B cell (primary cell): Measurements from ENCODE around the gene FREM2. TPM values are rescaled to one million over a fixed set of nuclear protein-coding genes. Genes with fewer than 3 reads are reported as not detected.

Experiments
- ATAC-seq: fragments of 200-7000 bp; cut with Tn5 transposase; one replicate; pipeline ENCODE4 v1.10.0; 2021; ENCODE audit warnings: low read depth, mild to moderate bottlenecking, moderate number of reproducible peaks, moderate library complexity
- CTCF ChIA-PET: fragments of 350-600 bp; sonication (Branson Sonifier 250); formaldehyde crosslinking; loops from one replicate; lab custom pipeline; 2021; ENCODE audit warnings: antibody characterized with exemption, inconsistent platforms; lab: Charles Lee
- POLR2A ChIA-PET: fragments of 350-600 bp; sonication (Branson Sonifier 250); formaldehyde crosslinking; loops from one replicate; lab custom pipeline; 2021; ENCODE audit warnings: antibody characterized with exemption; lab: Charles Lee
- DNase-seq: peaks from one replicate; pipeline ENCODE4 v3.0.0; 2013
- H2AFZ ChIP-seq: 2 replicates; pipeline ENCODE4 v1.6.1; 2012; ENCODE audit warnings: mild to moderate bottlenecking, low read depth, low read length; ENCODE audit not compliant: insufficient read depth, poor library complexity, severe bottlenecking
- H3K27ac ChIP-seq, 2 donors: 1 replicate in 1 of 2; 2 replicates in 1 of 2; pipeline ENCODE4 v1.5.1; 2012 to 2013; ENCODE audit warnings: low read length in 2 of 2, mild to moderate bottlenecking in 2 of 2, moderate library complexity in 1 of 2
- H3K27me3 ChIP-seq, 4 experiments: fragments of 200-600 bp in 1 of 4; sonication (generic) in 1 of 4; replicated peaks in 1 of 4; 1 replicate in 2 of 4; 2 replicates in 2 of 4; pipeline versions ENCODE4 v1.6.1 to v1.7.0; 2013 to 2016; ENCODE audit warnings: low read length in 3 of 4, mild to moderate bottlenecking in 2 of 4, mixed read lengths in 1 of 4, moderate library complexity in 1 of 4; ENCODE audit not compliant: insufficient read depth in 4 of 4, control insufficient read depth in 3 of 4; ENCODE audit errors: control extremely low read depth in 1 of 4
- H3K36me3 ChIP-seq, 2 experiments: replicated peaks in 1 of 2; 1 replicate in 1 of 2; 2 replicates in 1 of 2; pipeline versions ENCODE4 v1.6.1 to v1.7.1; 2013; ENCODE audit warnings: low read length in 1 of 2; ENCODE audit not compliant: insufficient read depth in 2 of 2, control insufficient read depth in 1 of 2; ENCODE audit errors: control extremely low read depth in 1 of 2, extremely low read depth in 1 of 2
- H3K4me1 ChIP-seq, 2 donors: fragments of 200-600 bp in 1 of 2; sonication (generic) in 1 of 2; 1 replicate in 1 of 2; 2 replicates in 1 of 2; pipeline versions ENCODE4 v1.5.1 to v1.6.1; 2013 to 2017; ENCODE audit warnings: low read length in 2 of 2; ENCODE audit not compliant: control insufficient read depth in 2 of 2, insufficient read depth in 2 of 2
- H3K4me2 ChIP-seq: replicated peaks from 2 replicates; pipeline ENCODE3; 2012; ENCODE audit warnings: mild to moderate bottlenecking, low read depth, low read length; ENCODE audit not compliant: poor library complexity, severe bottlenecking
- H3K4me3 ChIP-seq, 5 experiments: fragments of 200-600 bp in 1 of 5; sonication (generic) in 1 of 5; 1 replicate in 3 of 5; 2 replicates in 2 of 5; pipeline versions ENCODE4 v1.5.1 to v1.7.0; 2011 to 2016; ENCODE audit warnings: low read length in 4 of 5, mild to moderate bottlenecking in 4 of 5, low read depth in 2 of 5, control low read depth in 1 of 5, moderate library complexity in 1 of 5; ENCODE audit not compliant: insufficient read depth in 1 of 5; ENCODE audit errors: control extremely low read depth in 1 of 5, extremely low read depth in 1 of 5
- H3K79me2 ChIP-seq: fragments of 200-600 bp; sonication (generic); one replicate; pipeline ENCODE4 v1.6.0; 2016; ENCODE audit warnings: low read length; ENCODE audit not compliant: control insufficient read depth, insufficient read depth
- H3K9ac ChIP-seq: fragments of 200-600 bp; sonication (generic); 2 replicates; pipeline ENCODE4 v1.6.1; 2017; ENCODE audit warnings: mild to moderate bottlenecking, low read length, moderate library complexity
- H3K9me3 ChIP-seq, 3 donors: one replicate each; pipeline versions ENCODE4 v1.6.1 to v1.7.1; 2013; ENCODE audit warnings: low read length in 2 of 3; ENCODE audit not compliant: control insufficient read depth in 2 of 3, insufficient read depth in 1 of 3; ENCODE audit errors: control extremely low read depth in 1 of 3
- H4K20me1 ChIP-seq: 2 replicates; pipeline ENCODE4 v1.6.0; 2012; ENCODE audit warnings: mild to moderate bottlenecking, low read length; ENCODE audit not compliant: insufficient read depth, control insufficient read depth, poor library complexity, severe bottlenecking
- H3K27ac Mint-ChIP-seq: one replicate; pipeline ENCODE4 v1.8.0; 2021; ENCODE audit warnings: mixed read lengths
- H3K27me3 Mint-ChIP-seq: one replicate; pipeline ENCODE4 v1.8.0; 2021; ENCODE audit warnings: mixed read lengths
- H3K4me1 Mint-ChIP-seq: one replicate; pipeline ENCODE4 v1.8.0; 2021; ENCODE audit warnings: mixed read lengths
- H3K4me3 Mint-ChIP-seq: one replicate; pipeline ENCODE4 v1.8.0; 2021; ENCODE audit warnings: mixed read lengths
- H3K9me3 Mint-ChIP-seq: one replicate; pipeline ENCODE4 v1.8.0; 2022; ENCODE audit warnings: mixed read lengths; ENCODE audit not compliant: insufficient read depth
- CTCF ChIP-seq: fragments of 200-600 bp; IDR thresholded peaks from one replicate; pipeline ENCODE4 v1.8.0; 2022; ENCODE audit warnings: antibody characterized with exemption, mild to moderate bottlenecking
- EZH2 ChIP-seq: IDR thresholded peaks from 2 replicates; pipeline ENCODE4 v1.6.1; 2012; ENCODE audit warnings: borderline replicate concordance, low read depth, mild to moderate bottlenecking, moderate library complexity, low read length; ENCODE audit not compliant: insufficient read depth, poor library complexity, severe bottlenecking
- WGBS: methylation state at CpG from one replicate; pipeline ENCODE4 v1.1.5; 2013; ENCODE audit warnings: missing lambda C conversion rate; ENCODE audit not compliant: insufficient coverage; 5-methylcytosine and 5-hydroxymethylcytosine counted together
- intact Hi-C: fragments of 100-400 bp; cut with micrococcal nuclease; formaldehyde crosslinking; loops from one replicate; pipeline ENCODE4 v1.10.0; 2022
- polyA plus RNA-seq: library from polyadenylated mRNA; depleted of rRNA; stranded (reverse); fragments of >200 nt; gene quantifications from 2 replicates; pipeline ENCODE4 v1.2.3, GENCODE V29; 2012
- total RNA-seq, 2 donors: library from RNA; stranded (reverse); fragments of 120-200 nt in 1 of 2; gene quantifications; 1 replicate in 1 of 2; 2 replicates in 1 of 2; pipeline versions ENCODE4 v1.2.3 to v1.2.4, GENCODE V29; 2013 to 2022

Gene FREM2
- total and polyA plus RNA-seq, 2 donors (not counting 1 experiment from before 2014, with no cell fraction given): not detected

DNA sequence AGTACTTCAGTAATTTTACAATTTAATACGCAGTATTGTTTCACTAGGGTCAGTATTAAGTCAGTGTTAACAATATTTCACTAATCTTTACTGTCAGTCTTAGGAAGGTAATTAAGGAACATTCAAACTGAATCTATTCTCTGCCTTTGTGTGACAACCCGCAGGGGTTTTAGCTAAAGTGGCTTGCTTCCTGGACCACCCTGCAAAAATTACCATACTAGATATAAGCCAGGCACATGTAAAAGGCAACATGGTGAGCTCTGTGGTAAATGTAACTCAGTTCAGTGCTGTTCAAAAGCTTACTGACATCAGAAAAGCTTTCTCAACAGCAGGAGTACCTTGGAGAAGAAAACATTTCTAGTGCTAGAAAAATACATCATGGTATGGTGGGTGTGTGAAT lies 116.7 kb downstream of the FREM2 start:
- Histone ChIP-seq H4K20me1 (no peaks in the 10 kb centered on the region), H3K9me3 (peaks cover 2 to 13% (median 4%) of the 10 kb centered on the region in 3 donors), H3K4me1 (no peaks in the 10 kb centered on the region), H3K27me3 (no peaks in the 10 kb centered on the region), H3K36me3 (no peaks in the 10 kb centered on the region), H3K79me2 (no peaks in the 10 kb centered on the region), H3K4me2 (no peak overlapping the region), H3K4me3 (no peak overlapping the region), H3K27ac (no peak overlapping the region), H2AFZ (no peak overlapping the region), H3K9ac (no peak overlapping the region)
- H3K27ac Mint-ChIP-seq: no peak overlapping the region
- no CpG with 5 or more reads among the region's 2 CpGs for WGBS
- ATAC-seq (no peak), DNase-seq (no peak)
- ChIA-PET CTCF (no interaction called here), POLR2A (no interaction called here)
- no peaks in the 10 kb centered on the region for H3K27me3 Mint-ChIP-seq
- H3K4me1 Mint-ChIP-seq: no peaks in the 10 kb centered on the region
- H3K4me3 Mint-ChIP-seq: no peak overlapping the region
- peaks cover 2% of the 10 kb centered on the region for H3K9me3 Mint-ChIP-seq
- TF ChIP-seq EZH2 (no peak), CTCF (no peak)
- intact Hi-C loops: no loop called here

GRCh38 chr13:38804061-38804460 lies 117.2 kb downstream of the FREM2 start:
- H3K9ac ChIP-seq: no peak overlapping the region
- no peak overlapping the region for H3K27ac ChIP-seq
- DNase-seq (no peak), ATAC-seq (no peak)
- no peak overlapping the region for H3K4me3 Mint-ChIP-seq
- H3K4me3 ChIP-seq: no peak overlapping the region
- TF ChIP-seq CTCF: no peak
- no peak for TF ChIP-seq EZH2
- no peak overlapping the region for H3K27ac Mint-ChIP-seq
- H3K9me3 ChIP-seq: peaks cover 2 to 13% (median 8%) of the 10 kb centered on the region in 3 donors
- CTCF ChIA-PET: no interaction called here
- H3K9me3 Mint-ChIP-seq: peaks cover 2% of the 10 kb centered on the region
- no peaks in the 10 kb centered on the region for H3K4me1 ChIP-seq
- H3K4me1 Mint-ChIP-seq: no peaks in the 10 kb centered on the region
- intact Hi-C loops: no loop called here
- H3K4me2 ChIP-seq: no peak overlapping the region
- POLR2A ChIA-PET: no interaction called here
- no CpG with 5 or more reads among the region's 2 CpGs for WGBS
- no peaks in the 10 kb centered on the region for H4K20me1 ChIP-seq
- H3K79me2 ChIP-seq: no peaks in the 10 kb centered on the region
- H3K36me3 ChIP-seq: no peaks in the 10 kb centered on the region
- no peaks in the 10 kb centered on the region for H3K27me3 ChIP-seq
- H2AFZ ChIP-seq: no peak overlapping the region
- no peaks in the 10 kb centered on the region for H3K27me3 Mint-ChIP-seq
